HL-60 (cell line): ENCODE results near the gene IKBKE.

Source experiments
- CTCF ChIP-seq: IDR thresholded peaks from one replicate; pipeline ENCODE4 v1.5.1; 2011; ENCODE audit warnings: low read length, control low read depth, inconsistent platforms; ENCODE audit not compliant: insufficient read depth
- GABPA ChIP-seq: IDR thresholded peaks from 2 replicates; pipeline ENCODE4 v1.6.1; 2012; ENCODE audit warnings: low read depth
- POLR2AphosphoS5 ChIP-seq: IDR thresholded peaks from 2 replicates; pipeline ENCODE4 v1.6.1; 2012; ENCODE audit warnings: low read depth

GRCh38 chr1:206537141-206537540, 66.9 kb downstream of the IKBKE start:
- no peak for TF ChIP-seq CTCF
- TF ChIP-seq POLR2AphosphoS5, result no peak
- no peak for TF ChIP-seq GABPA
